ENCODE results near the gene ZNF525.

GRCh38 chr19:53357821-53358581 is 7.5 kb upstream of the ZNF525 start:
- TF ChIP-seq CTCF (conservative IDR thresholded peaks at IDR 0.05; ENCODE audit: low read length) (no peak), EZH2phosphoT487 (IDR thresholded peaks at IDR 0.05; ENCODE audit: borderline replicate concordance) (no peak)

All from Loucy (cell line).